Neural crest cell (in vitro differentiated cells): ENCODE data around the gene GRM4. TPM values are rescaled to one million over a fixed set of nuclear protein-coding genes. Genes with fewer than 3 reads are reported as not detected.
"Not testable (repeated sequence)": the region's sequence is repeated elsewhere in the genome, so short reads cannot be mapped to it uniquely, and the experiment has no call there.

Experiments used
- DNase-seq: peaks from one replicate; pipeline ENCODE4 v3.0.0; 2021; ENCODE audit warnings: low read depth, mixed read lengths, low spot score
- H3K27ac Mint-ChIP-seq: one replicate; pipeline ENCODE4 v1.8.0; 2021; ENCODE audit warnings: mild to moderate bottlenecking, mixed read lengths; ENCODE audit not compliant: unreplicated experiment
- H3K27me3 Mint-ChIP-seq: 2 replicates; pipeline ENCODE4 v1.8.0; 2021; ENCODE audit warnings: low read depth, mild to moderate bottlenecking, mixed read lengths
- H3K36me3 Mint-ChIP-seq: 2 replicates; pipeline ENCODE4 v1.8.0; 2021; ENCODE audit warnings: low read depth, mild to moderate bottlenecking, mixed read lengths
- H3K4me1 Mint-ChIP-seq: 2 replicates; pipeline ENCODE4 v1.8.0; 2021; ENCODE audit warnings: mixed read lengths
- H3K4me3 Mint-ChIP-seq: one replicate; pipeline ENCODE4 v1.8.0; 2021; ENCODE audit warnings: mild to moderate bottlenecking, mixed read lengths
- H3K9me3 Mint-ChIP-seq: 2 replicates; pipeline ENCODE4 v1.8.0; 2021; ENCODE audit warnings: mixed read lengths
- total RNA-seq: library from RNA; stranded (reverse); gene quantifications from 2 replicates; pipeline ENCODE4 v1.2.1, GENCODE V29; 2021
- TF ChIP-seq, protein P1 (sequence below): fragments of 200-600 bp; sonication (generic); conservative IDR thresholded peaks from 2 replicates; pipeline ENCODE4 v1.5.0; 2021; ENCODE audit warnings: antibody characterized with exemption, mild to moderate bottlenecking

Gene GRM4
- total RNA-seq, 1 donor from 2014 or later: not detected

DNA sequence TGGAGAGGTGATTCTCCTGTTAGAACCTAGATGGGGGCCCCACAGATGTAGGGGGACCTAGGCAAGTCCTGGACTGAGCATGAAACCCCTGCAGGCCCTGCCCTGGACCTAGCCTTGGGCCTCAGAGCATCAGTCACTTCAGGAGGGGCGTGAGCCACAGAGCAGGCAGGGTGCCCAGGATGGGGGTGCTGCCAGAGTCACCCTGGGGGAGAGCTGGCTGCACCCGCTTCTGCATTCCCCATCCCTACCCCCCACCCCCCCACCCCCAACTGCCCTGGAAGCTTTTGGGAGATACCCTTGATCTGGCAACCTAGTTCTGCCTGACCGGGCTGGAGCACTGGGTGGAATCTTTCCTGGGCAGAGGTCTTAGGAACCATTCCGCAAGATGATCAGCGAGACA lies 125.6 kb downstream of the GRM4 start:
- DNase-seq: no peak
- H3K9me3 Mint-ChIP-seq: peaks cover 3% of the 10 kb centered on the region
- peaks cover 2% of the 10 kb centered on the region for H3K27me3 Mint-ChIP-seq
- no peak overlapping the region for H3K27ac Mint-ChIP-seq
- peaks cover 13% of the 10 kb centered on the region for H3K4me1 Mint-ChIP-seq
- H3K36me3 Mint-ChIP-seq: no peaks in the 10 kb centered on the region
- H3K4me3 Mint-ChIP-seq: no peak overlapping the region
- TF ChIP-seq, protein P1, sequence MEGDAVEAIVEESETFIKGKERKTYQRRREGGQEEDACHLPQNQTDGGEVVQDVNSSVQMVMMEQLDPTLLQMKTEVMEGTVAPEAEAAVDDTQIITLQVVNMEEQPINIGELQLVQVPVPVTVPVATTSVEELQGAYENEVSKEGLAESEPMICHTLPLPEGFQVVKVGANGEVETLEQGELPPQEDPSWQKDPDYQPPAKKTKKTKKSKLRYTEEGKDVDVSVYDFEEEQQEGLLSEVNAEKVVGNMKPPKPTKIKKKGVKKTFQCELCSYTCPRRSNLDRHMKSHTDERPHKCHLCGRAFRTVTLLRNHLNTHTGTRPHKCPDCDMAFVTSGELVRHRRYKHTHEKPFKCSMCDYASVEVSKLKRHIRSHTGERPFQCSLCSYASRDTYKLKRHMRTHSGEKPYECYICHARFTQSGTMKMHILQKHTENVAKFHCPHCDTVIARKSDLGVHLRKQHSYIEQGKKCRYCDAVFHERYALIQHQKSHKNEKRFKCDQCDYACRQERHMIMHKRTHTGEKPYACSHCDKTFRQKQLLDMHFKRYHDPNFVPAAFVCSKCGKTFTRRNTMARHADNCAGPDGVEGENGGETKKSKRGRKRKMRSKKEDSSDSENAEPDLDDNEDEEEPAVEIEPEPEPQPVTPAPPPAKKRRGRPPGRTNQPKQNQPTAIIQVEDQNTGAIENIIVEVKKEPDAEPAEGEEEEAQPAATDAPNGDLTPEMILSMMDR: no peak

DNA sequence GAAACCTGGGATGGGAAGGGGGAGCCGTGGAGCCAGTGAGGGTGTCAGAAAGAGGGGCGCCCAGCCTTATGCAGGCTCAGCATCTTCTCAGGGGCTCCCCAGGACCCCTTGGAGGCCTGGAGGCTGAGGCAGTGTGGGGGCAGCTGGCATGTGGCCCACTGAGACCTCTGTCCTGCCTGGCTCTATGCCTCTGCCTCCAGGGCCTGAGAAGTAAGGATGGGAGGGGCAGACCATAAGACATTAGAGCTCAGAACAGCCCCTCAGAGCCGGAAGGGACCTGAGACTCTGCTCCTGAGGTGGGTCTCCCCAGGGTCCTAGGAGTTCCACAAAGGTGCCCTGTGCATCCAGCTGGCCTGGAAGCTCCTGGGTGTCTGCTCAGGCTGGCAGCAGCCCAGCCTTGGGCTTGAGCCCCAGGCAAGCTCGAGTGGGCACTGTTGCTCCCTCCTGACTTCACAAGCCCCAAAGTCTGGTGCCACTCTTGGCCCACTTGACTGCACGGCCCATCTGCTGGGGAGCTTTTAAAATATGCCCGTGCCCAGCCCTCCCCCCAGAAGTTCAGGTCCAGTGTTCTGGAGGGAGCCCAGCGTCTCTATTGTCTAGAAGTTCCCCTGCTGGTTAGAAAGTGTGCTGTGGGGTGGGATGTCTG lies 126.8 kb downstream of the GRM4 start:
- TF ChIP-seq, protein P1: no peak
- Mint-ChIP-seq H3K27me3 (peaks cover 2% of the 10 kb centered on the region), H3K36me3 (no peaks in the 10 kb centered on the region), H3K27ac (no peak overlapping the region), H3K9me3 (peaks cover 3% of the 10 kb centered on the region), H3K4me1 (peaks cover 19% of the 10 kb centered on the region), H3K4me3 (no peak overlapping the region)
- no peak for DNase-seq

GRCh38 chr6:34018026-34018425 lies 127.9 kb downstream of the GRM4 start:
- peaks cover 2% of the 10 kb centered on the region for H3K27me3 Mint-ChIP-seq
- no peak for DNase-seq
- TF ChIP-seq, protein P1: no peak
- peaks cover 19% of the 10 kb centered on the region for H3K4me1 Mint-ChIP-seq
- H3K27ac Mint-ChIP-seq: peak overlapping the region; percentile 50
- H3K36me3 Mint-ChIP-seq: no peaks in the 10 kb centered on the region
- H3K4me3 Mint-ChIP-seq: no peak overlapping the region
- H3K9me3 Mint-ChIP-seq: peaks cover 3% of the 10 kb centered on the region

- peaks cover 18% of the 10 kb centered on the region for H3K4me1 Mint-ChIP-seq
- TF ChIP-seq, protein P1: no peak
- H3K27ac Mint-ChIP-seq: no peak overlapping the region
- peaks cover 2% of the 10 kb centered on the region for H3K27me3 Mint-ChIP-seq
- no peak for DNase-seq
- H3K36me3 Mint-ChIP-seq: no peaks in the 10 kb centered on the region
- H3K4me3 Mint-ChIP-seq: no peak overlapping the region
- peaks cover 3% of the 10 kb centered on the region for H3K9me3 Mint-ChIP-seq
Observed at GRCh38 chr6:34017106-34017805, 128.6 kb downstream of the GRM4 start.

DNA sequence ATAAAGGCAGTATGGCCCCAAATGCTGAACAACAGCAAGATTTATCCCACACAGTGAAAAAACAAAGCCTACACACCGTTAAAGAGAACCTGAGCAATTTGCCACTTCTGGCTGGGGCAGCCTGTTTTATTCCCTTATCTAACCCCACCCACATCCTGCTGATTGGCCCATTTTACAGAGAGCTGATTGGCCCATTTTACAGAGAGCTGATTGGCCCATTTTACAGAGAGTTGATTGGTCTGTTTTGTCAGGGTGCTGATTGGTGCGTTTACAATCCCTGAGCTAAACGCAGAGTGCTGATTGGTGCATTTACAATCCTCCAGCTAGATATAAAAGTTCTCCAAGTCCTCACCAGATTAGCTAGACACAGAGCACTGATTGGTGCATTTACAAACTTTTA lies 129.3 kb downstream of the GRM4 start:
- not testable (repeated sequence) for DNase-seq, H3K27me3 Mint-ChIP-seq, H3K27ac Mint-ChIP-seq, H3K9me3 Mint-ChIP-seq, H3K4me3 Mint-ChIP-seq, H3K36me3 Mint-ChIP-seq
- peaks cover 13% of the 10 kb centered on the region for H3K4me1 Mint-ChIP-seq

GRCh38 chr6:34015586-34015985 lies 130.3 kb downstream of the GRM4 start:
- DNase-seq: no peak
- TF ChIP-seq, protein P1: no peak
- no peaks in the 10 kb centered on the region for H3K27me3 Mint-ChIP-seq
- H3K27ac Mint-ChIP-seq: no peak overlapping the region
- no peaks in the 10 kb centered on the region for H3K36me3 Mint-ChIP-seq
- H3K4me3 Mint-ChIP-seq: no peak overlapping the region
- H3K4me1 Mint-ChIP-seq: peaks cover 16% of the 10 kb centered on the region
- H3K9me3 Mint-ChIP-seq: peaks cover 3% of the 10 kb centered on the region
